Stomach (tissue), 9 donors: ENCODE measurements around the gene ACTL8. TPM values are rescaled to one million over a fixed set of nuclear protein-coding genes. Genes with fewer than 3 reads are reported as not detected.

Source experiments
- DNase-seq, 2 donors: peaks; one replicate each; pipeline versions ENCODE4 v3.0.0 to v3.0.0-alpha.2; 2013 to 2019
- H3K27ac ChIP-seq, 5 donors: fragments of 200-600 bp in 4 of 5; sonication (generic) in 4 of 5; one replicate each; pipeline ENCODE4 v1.5.1; 2013 to 2019; ENCODE audit warnings: mild to moderate bottlenecking in 1 of 5, moderate library complexity in 1 of 5
- H3K27me3 ChIP-seq, 3 donors: fragments of 200-600 bp; sonication (generic); one replicate each; pipeline ENCODE4 v1.5.1; 2017 to 2019; ENCODE audit warnings: mixed run types in 1 of 3
- H3K36me3 ChIP-seq, 4 donors: fragments of 200-600 bp; sonication (generic); 1 replicate in 3 of 4; 2 replicates in 1 of 4; pipeline ENCODE4 v1.5.1; 2016 to 2019
- H3K4me1 ChIP-seq, 4 donors: fragments of 200-600 bp; sonication (generic); one replicate each; pipeline ENCODE4 v1.5.1; 2016 to 2019
- H3K4me3 ChIP-seq, 4 donors: fragments of 200-600 bp; sonication (generic) in 3 of 4; one replicate each; pipeline ENCODE4 v1.5.1; 2016 to 2019; ENCODE audit warnings: mild to moderate bottlenecking in 1 of 4
- H3K9me3 ChIP-seq, 4 donors: fragments of 200-600 bp; sonication (generic); one replicate each; pipeline ENCODE4 v1.5.1; 2016 to 2019
- CTCF ChIP-seq, 7 experiments: fragments of 450-650 bp in 4 of 7; fragments of 200-600 bp in 3 of 7; sonication (generic) in 3 of 7; IDR thresholded peaks; one replicate each; pipeline ENCODE4 v1.5.1; 2016 to 2019; ENCODE audit warnings: antibody characterized with exemption in 7 of 7, control low read depth in 2 of 7, mild to moderate bottlenecking in 1 of 7
- EP300 ChIP-seq: sonication (generic); formaldehyde crosslinking; IDR thresholded peaks from one replicate; pipeline ENCODE4 v1.6.1; 2017; ENCODE audit warnings: antibody characterized with exemption
- POLR2A ChIP-seq, 4 donors: fragments of 450-650 bp; IDR thresholded peaks; one replicate each; pipeline ENCODE4 v1.6.1; 2016; ENCODE audit warnings: antibody characterized with exemption in 4 of 4, control low read depth in 2 of 4, mild to moderate bottlenecking in 1 of 4, moderate library complexity in 1 of 4
- POLR2AphosphoS5 ChIP-seq, 3 donors: sonication (generic); formaldehyde crosslinking; IDR thresholded peaks; one replicate each; pipeline ENCODE4 v1.6.1; 2016; ENCODE audit warnings: antibody characterized with exemption in 3 of 3
- WGBS, 5 donors: extraction: QIAGEN DNeasy Blood & Tissue Kit in 3 of 5; methylation state at CpG; one replicate each; pipeline versions ENCODE4 v1.1.5 to v1.1.7; 2013 to 2018; 5-methylcytosine and 5-hydroxymethylcytosine counted together
- intact Hi-C: fragments of 100-400 bp; cut with DNase I; formaldehyde crosslinking; loops from one replicate; pipeline ENCODE4 v1.15.1; 2023; ENCODE audit warnings: low total_unique reads
- polyA plus RNA-seq, 3 donors: library from polyadenylated mRNA; stranded (reverse); fragments of 200-250 nt; gene quantifications; one replicate each; pipeline ENCODE4 v1.2.3, GENCODE V29; 2013
- total RNA-seq, 5 donors: library from RNA; depleted of rRNA; stranded (reverse); fragments of >200 nt; gene quantifications; one replicate each; pipeline versions ENCODE4 v1.1.0 to v1.2.3, GENCODE V29; 2014 to 2016
- donor health status: healthy with polysubstance abuse.
- donor health status: Bipolar disorder and iron deficiency.
- donor health status: healthy.

The ACTL8 gene
- total and polyA plus RNA-seq, 8 donors = not detected

- intact Hi-C loops = no loop called here
- Histone ChIP-seq H3K9me3 (peaks cover 0 to 8% (median 0%) of the 10 kb centered on the region in 4 donors), H3K36me3 (no peaks in the 10 kb centered on the region), H3K27me3 (peaks cover 0 to 54% (median 20%) of the 10 kb centered on the region in 3 donors), H3K4me1 (no peaks in the 10 kb centered on the region), H3K27ac (no peak overlapping the region), H3K4me3 (no peak overlapping the region)
- WGBS, 5 donors = 59 to 80% (median 70%) methylated on average over 5 of the region's 5 CpGs
- TF ChIP-seq CTCF (IDR thresholded peaks at IDR 0.05) = no peak
- DNase-seq = no peak
Measured at GRCh38 chr1:17731460-17731859, 23.7 kb upstream of the ACTL8 start.

GRCh38 chr1:17732475-17732874 lies 22.7 kb upstream of the ACTL8 start:
- H3K27me3 ChIP-seq = peaks cover 0 to 58% (median 15%) of the 10 kb centered on the region in 3 donors
- H3K9me3 ChIP-seq = peaks cover 0 to 8% (median 0%) of the 10 kb centered on the region in 4 donors
- no peaks in the 10 kb centered on the region for H3K4me1 ChIP-seq
- no peak for TF ChIP-seq EP300
- TF ChIP-seq POLR2A (IDR thresholded peaks at IDR 0.05) = no peak
- no peak for TF ChIP-seq POLR2AphosphoS5 (IDR thresholded peaks at IDR 0.05)
- TF ChIP-seq CTCF (IDR thresholded peaks at IDR 0.05) = no peak
- H3K36me3 ChIP-seq = no peaks in the 10 kb centered on the region
- H3K4me3 ChIP-seq = no peak overlapping the region
- no peak overlapping the region for H3K27ac ChIP-seq
- WGBS, 5 donors = 67 to 87% (median 77%) methylated on average over 2 of the region's 2 CpGs
- intact Hi-C loops = no loop called here
- DNase-seq = no peak

GRCh38 chr1:17733661-17734060 lies 21.5 kb upstream of the ACTL8 start:
- intact Hi-C loops = no loop called here
- DNase-seq = no peak
- no peak overlapping the region for H3K27ac ChIP-seq
- peaks cover 0 to under 1% (median 0%) of the 10 kb centered on the region in 4 donors for H3K9me3 ChIP-seq
- H3K4me1 ChIP-seq = no peaks in the 10 kb centered on the region
- H3K36me3 ChIP-seq = no peaks in the 10 kb centered on the region
- whole genome bisulfite sequencing, 5 donors = 48 to 59% (median 53%) methylated on average over 21 of the region's 21 CpGs
- TF ChIP-seq POLR2A (IDR thresholded peaks at IDR 0.05) = no peak
- no peak for TF ChIP-seq CTCF (IDR thresholded peaks at IDR 0.05)
- TF ChIP-seq POLR2AphosphoS5 (IDR thresholded peaks at IDR 0.05) = no peak
- no peak for TF ChIP-seq EP300
- H3K27me3 ChIP-seq = peaks cover 0 to 57% (median 15%) of the 10 kb centered on the region in 3 donors
- H3K4me3 ChIP-seq = no peak overlapping the region

GRCh38 chr1:17734609-17735008 lies 20.5 kb upstream of the ACTL8 start:
- Histone ChIP-seq H3K27ac (no peak overlapping the region), H3K9me3 (no peaks in the 10 kb centered on the region), H3K4me1 (no peaks in the 10 kb centered on the region), H3K4me3 (no peak overlapping the region), H3K27me3 (peaks cover 0 to 57% (median 14%) of the 10 kb centered on the region in 3 donors), H3K36me3 (no peaks in the 10 kb centered on the region)
- 79 to 85% (median 82%) methylated on average over 7 of the region's 7 CpGs for WGBS, 5 donors
- intact Hi-C loops = no loop called here
- TF ChIP-seq CTCF (IDR thresholded peaks at IDR 0.05) (no peak), EP300 (no peak), POLR2AphosphoS5 (IDR thresholded peaks at IDR 0.05) (no peak), POLR2A (IDR thresholded peaks at IDR 0.05) (no peak)
- DNase-seq = no peak
